MM.1S (cell line): Measurements from ENCODE around the gene TMEM244.

Experiments used
- DNase-seq: peaks from one replicate; pipeline ENCODE4 v3.0.0-alpha.2; 2015
- H2AFZ ChIP-seq: fragments of 300-600 bp; sonication (generic); 2 replicates; pipeline ENCODE4 v1.6.0; 2016; ENCODE audit warnings: antibody characterized with exemption, low read length
- H3F3A ChIP-seq: fragments of 300-600 bp; sonication (generic); 2 replicates; pipeline ENCODE4 v1.6.1; 2016; ENCODE audit warnings: mild to moderate bottlenecking, antibody characterized with exemption, low read length, moderate library complexity, mixed read lengths; ENCODE audit not compliant: insufficient read depth
- H3K27ac ChIP-seq: fragments of 300-600 bp; sonication (generic); 2 replicates; pipeline ENCODE4 v1.5.1; 2016; ENCODE audit warnings: mild to moderate bottlenecking, low read length
- H3K27me3 ChIP-seq: fragments of 300-600 bp; sonication (generic); replicated peaks from 2 replicates; pipeline ENCODE4 v1.6.0; 2016; ENCODE audit warnings: low read length; ENCODE audit not compliant: insufficient read depth
- H3K36me3 ChIP-seq: fragments of 300-600 bp; sonication (generic); replicated peaks from 2 replicates; pipeline ENCODE4 v1.6.1; 2016; ENCODE audit warnings: mild to moderate bottlenecking, low read length, mixed read lengths; ENCODE audit not compliant: insufficient read depth
- H3K4me1 ChIP-seq: fragments of 300-600 bp; sonication (generic); 2 replicates; pipeline ENCODE4 v1.6.1; 2016; ENCODE audit warnings: low read length, mixed read lengths
- H3K4me2 ChIP-seq: fragments of 300-600 bp; sonication (generic); 2 replicates; pipeline ENCODE4 v1.6.0; 2016; ENCODE audit warnings: low read depth, low read length
- H3K4me3 ChIP-seq: fragments of 300-600 bp; sonication (generic); 2 replicates; pipeline ENCODE4 v1.5.1; 2016; ENCODE audit warnings: low read length, mixed read lengths
- H3K79me2 ChIP-seq: fragments of 300-600 bp; sonication (generic); 2 replicates; pipeline ENCODE4 v1.6.1; 2016; ENCODE audit warnings: mixed run types, low read length, mixed read lengths
- H3K9ac ChIP-seq: fragments of 300-600 bp; sonication (generic); 2 replicates; pipeline ENCODE4 v1.6.1; 2016; ENCODE audit warnings: low read length, mixed read lengths
- H3K9me2 ChIP-seq: fragments of 300-600 bp; sonication (generic); replicated peaks from 2 replicates; pipeline ENCODE4 v1.6.1; 2016; ENCODE audit warnings: mild to moderate bottlenecking, low read length, mixed read lengths; ENCODE audit not compliant: insufficient read depth
- H3K9me3 ChIP-seq: fragments of 300-600 bp; sonication (generic); replicated peaks from 2 replicates; pipeline ENCODE4 v1.6.1; 2016; ENCODE audit warnings: mild to moderate bottlenecking, low read length, mixed read lengths; ENCODE audit not compliant: insufficient read depth
- H4K20me1 ChIP-seq: fragments of 300-600 bp; sonication (generic); 2 replicates; pipeline ENCODE4 v1.6.1; 2016; ENCODE audit warnings: mild to moderate bottlenecking, low read length, moderate library complexity, mixed read lengths; ENCODE audit not compliant: insufficient read depth
- EZH2 ChIP-seq: fragments of 300-600 bp; sonication (generic); optimal IDR thresholded peaks from 2 replicates; pipeline ENCODE3; 2017; ENCODE audit warnings: low read depth, mild to moderate bottlenecking, antibody characterized with exemption, low read length, mixed read lengths
- EZH2phosphoT487 ChIP-seq: fragments of 300-600 bp; sonication (generic); IDR thresholded peaks from 2 replicates; pipeline ENCODE4 v1.6.1; 2018; ENCODE audit warnings: antibody characterized with exemption, low read length
- TF ChIP-seq, protein P1 (sequence below): fragments of 300-600 bp; sonication (generic); IDR thresholded peaks from 2 replicates; pipeline ENCODE4 v1.5.1; 2016; ENCODE audit warnings: antibody characterized with exemption, low read length, mixed read lengths

Gene TMEM244

DNA sequence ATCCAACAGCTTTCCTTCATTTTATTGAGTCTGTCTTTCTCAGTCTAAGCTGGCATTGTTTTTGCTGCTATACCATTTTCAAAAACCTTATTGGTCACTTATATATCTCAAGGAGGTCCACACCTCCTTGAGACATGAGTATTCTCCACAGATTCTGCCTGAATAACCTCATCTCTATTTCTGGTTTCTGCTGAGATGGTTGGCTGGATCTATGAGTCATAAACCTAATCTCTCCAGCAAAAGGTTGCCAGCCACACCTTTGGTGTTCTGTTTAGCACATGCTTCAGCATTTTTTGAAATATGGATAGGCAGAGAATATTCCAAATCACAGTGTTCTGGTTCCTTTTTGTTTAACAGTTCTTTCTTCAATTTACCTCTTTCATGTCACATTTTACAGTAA, 40.8 kb upstream of the TMEM244 start:
- Histone ChIP-seq H3K4me3 (no peak overlapping the region), H3F3A (no peaks in the 10 kb centered on the region), H3K36me3 (no peaks in the 10 kb centered on the region), H4K20me1 (no peaks in the 10 kb centered on the region), H3K4me2 (no peak overlapping the region), H3K27me3 (peaks cover 7% of the 10 kb centered on the region; the same call in 1 of the 2 replicates), H3K4me1 (no peaks in the 10 kb centered on the region), H2AFZ (no peak overlapping the region), H3K27ac (no peak overlapping the region), H3K9me3 (no peaks in the 10 kb centered on the region), H3K9ac (no peak overlapping the region), H3K9me2 (no peaks in the 10 kb centered on the region), H3K79me2 (no peaks in the 10 kb centered on the region)
- no peak for DNase-seq
- TF ChIP-seq EZH2 (no peak), EZH2phosphoT487 (no peak)
- TF ChIP-seq, protein P1, sequence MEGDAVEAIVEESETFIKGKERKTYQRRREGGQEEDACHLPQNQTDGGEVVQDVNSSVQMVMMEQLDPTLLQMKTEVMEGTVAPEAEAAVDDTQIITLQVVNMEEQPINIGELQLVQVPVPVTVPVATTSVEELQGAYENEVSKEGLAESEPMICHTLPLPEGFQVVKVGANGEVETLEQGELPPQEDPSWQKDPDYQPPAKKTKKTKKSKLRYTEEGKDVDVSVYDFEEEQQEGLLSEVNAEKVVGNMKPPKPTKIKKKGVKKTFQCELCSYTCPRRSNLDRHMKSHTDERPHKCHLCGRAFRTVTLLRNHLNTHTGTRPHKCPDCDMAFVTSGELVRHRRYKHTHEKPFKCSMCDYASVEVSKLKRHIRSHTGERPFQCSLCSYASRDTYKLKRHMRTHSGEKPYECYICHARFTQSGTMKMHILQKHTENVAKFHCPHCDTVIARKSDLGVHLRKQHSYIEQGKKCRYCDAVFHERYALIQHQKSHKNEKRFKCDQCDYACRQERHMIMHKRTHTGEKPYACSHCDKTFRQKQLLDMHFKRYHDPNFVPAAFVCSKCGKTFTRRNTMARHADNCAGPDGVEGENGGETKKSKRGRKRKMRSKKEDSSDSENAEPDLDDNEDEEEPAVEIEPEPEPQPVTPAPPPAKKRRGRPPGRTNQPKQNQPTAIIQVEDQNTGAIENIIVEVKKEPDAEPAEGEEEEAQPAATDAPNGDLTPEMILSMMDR, result no peak

DNA sequence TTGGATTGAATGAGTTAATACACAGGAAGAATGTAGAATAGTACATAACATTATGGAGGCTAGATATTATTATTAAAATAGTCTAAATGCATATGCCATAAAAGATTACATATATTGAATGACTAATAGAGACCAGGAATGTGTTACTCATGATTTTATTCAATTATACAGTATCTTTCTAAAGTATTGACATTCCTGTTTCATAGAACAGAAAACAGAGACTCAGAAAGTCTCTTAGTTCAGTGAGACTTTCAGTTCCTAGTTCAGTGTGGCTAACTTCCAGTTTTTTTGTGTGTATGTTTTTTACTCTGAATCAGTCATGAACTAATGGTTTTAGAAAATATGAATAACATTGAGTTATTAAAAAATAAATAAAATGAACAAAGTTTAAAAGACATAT, 34.6 kb upstream of the TMEM244 start:
- Histone ChIP-seq H3K27ac (no peak overlapping the region), H3K4me1 (no peaks in the 10 kb centered on the region; the same call in 1 of the 2 replicates), H3K9me2 (no peaks in the 10 kb centered on the region), H3K9ac (no peak overlapping the region), H3K4me3 (no peak overlapping the region), H4K20me1 (no peaks in the 10 kb centered on the region), H3K36me3 (no peaks in the 10 kb centered on the region), H3K4me2 (no peak overlapping the region), H2AFZ (no peak overlapping the region), H3K9me3 (no peaks in the 10 kb centered on the region), H3K27me3 (no peaks in the 10 kb centered on the region), H3K79me2 (no peaks in the 10 kb centered on the region), H3F3A (no peaks in the 10 kb centered on the region)
- DNase-seq, result no peak
- TF ChIP-seq EZH2phosphoT487, result no peak
- TF ChIP-seq, protein P1, result no peak
- no peak for TF ChIP-seq EZH2

DNA sequence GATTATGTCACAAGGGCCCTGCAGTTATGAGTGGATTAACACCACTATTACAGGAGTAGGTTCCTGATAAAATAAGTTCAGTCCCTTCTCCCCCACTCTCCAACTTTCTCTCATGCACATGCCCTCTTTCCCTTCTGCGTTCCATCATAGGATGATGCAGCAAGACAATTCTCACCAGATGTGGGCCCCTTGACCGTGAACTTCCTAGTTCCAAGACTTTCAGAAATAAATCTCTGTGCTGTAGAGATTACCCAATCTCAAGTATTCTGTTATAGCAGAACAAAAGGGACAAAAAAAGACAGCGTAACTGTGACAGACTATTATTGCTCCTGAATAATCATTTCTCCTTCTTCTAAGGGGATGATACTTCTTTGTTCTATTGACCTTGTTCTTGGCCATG, 33.8 kb upstream of the TMEM244 start:
- H3K36me3 ChIP-seq, result no peaks in the 10 kb centered on the region
- H3F3A ChIP-seq, result no peaks in the 10 kb centered on the region
- no peaks in the 10 kb centered on the region for H3K9me2 ChIP-seq
- H2AFZ ChIP-seq, result no peak overlapping the region
- TF ChIP-seq, protein P1, result no peak
- TF ChIP-seq EZH2phosphoT487 (no peak), EZH2 (no peak)
- DNase-seq, result no peak
- H3K9me3 ChIP-seq, result no peaks in the 10 kb centered on the region
- no peak overlapping the region for H3K27ac ChIP-seq
- H3K27me3 ChIP-seq, result no peaks in the 10 kb centered on the region
- H3K9ac ChIP-seq, result no peak overlapping the region
- H3K4me2 ChIP-seq, result no peak overlapping the region
- H3K79me2 ChIP-seq, result no peaks in the 10 kb centered on the region
- H3K4me1 ChIP-seq, result no peaks in the 10 kb centered on the region; the same call in 1 of the 2 replicates
- H4K20me1 ChIP-seq, result no peaks in the 10 kb centered on the region
- no peak overlapping the region for H3K4me3 ChIP-seq
